HG03139 (cell line): Measurements from ENCODE around the gene NTN1.
A peak's percentile ranks its signal among the peaks of the same experiment; 100 is the strongest.
"Not testable (repeated sequence)": the region's sequence is repeated elsewhere in the genome, so short reads cannot be mapped to it uniquely, and the experiment has no call there.

Experiments used
- ATAC-seq: cut with Tn5 transposase; IDR thresholded peaks from one replicate; pipeline ENCODE4 v1.9.1; 2021; ENCODE audit not compliant: unreplicated experiment

Gene NTN1

GRCh38 chr17:9021158-9021991 is at the start of gene NTN1:
NTN1 (plus strand) TSS chr17:9021510; CDS start chr17:9022374, 864 bp downstream.
- peak; percentile 57 for ATAC-seq

- no peak for ATAC-seq
Observed at GRCh38 chr17:8975091-8975725, 46.1 kb upstream of the NTN1 start.

- ATAC-seq: no peak
Observed at GRCh38 chr17:8976638-8977037, 44.7 kb upstream of the NTN1 start.

GRCh38 chr17:8979715-8980114 is 41.6 kb upstream of the NTN1 start:
- no peak for ATAC-seq

GRCh38 chr17:8981443-8981842 is 39.9 kb upstream of the NTN1 start:
- no peak for ATAC-seq

GRCh38 chr17:8984225-8984624 is 37.1 kb upstream of the NTN1 start:
- ATAC-seq: not testable (repeated sequence)

GRCh38 chr17:8985054-8985701 is 36.1 kb upstream of the NTN1 start:
- no peak for ATAC-seq

GRCh38 chr17:8986295-8986694 is 35.0 kb upstream of the NTN1 start:
- ATAC-seq: no peak

- not testable (repeated sequence) for ATAC-seq
Observed at GRCh38 chr17:8988263-8988935, 32.9 kb upstream of the NTN1 start.

- ATAC-seq: no peak
Observed at GRCh38 chr17:8991514-8992285, 29.6 kb upstream of the NTN1 start.

- no peak for ATAC-seq
Observed at GRCh38 chr17:8994319-8994718, 27.0 kb upstream of the NTN1 start.

GRCh38 chr17:8995711-8996110 is 25.6 kb upstream of the NTN1 start:
- no peak for ATAC-seq

GRCh38 chr17:8997994-8998628 is 23.2 kb upstream of the NTN1 start:
- peak; percentile 58 for ATAC-seq

- no peak for ATAC-seq
Observed at GRCh38 chr17:9001559-9001958, 19.8 kb upstream of the NTN1 start.

- no peak for ATAC-seq
Observed at GRCh38 chr17:9002227-9002605, 19.1 kb upstream of the NTN1 start.

- no peak for ATAC-seq
Observed at GRCh38 chr17:9002606-9003354, 18.5 kb upstream of the NTN1 start.

- no peak for ATAC-seq
Observed at GRCh38 chr17:9003355-9004131, 17.8 kb upstream of the NTN1 start.

- no peak for ATAC-seq
Observed at GRCh38 chr17:9004132-9004960, 17.0 kb upstream of the NTN1 start.
